Ovary (tissue), 9 donors: ENCODE results near the gene NLRP10. TPM values are rescaled to one million over a fixed set of nuclear protein-coding genes. Genes with fewer than 3 reads are reported as not detected.

Experiments
- DNase-seq, 5 donors: peaks; one replicate each; pipeline ENCODE4 v3.0.0-alpha.2; 2019 to 2020
- H3K27ac ChIP-seq, 2 donors: fragments of 200-600 bp; one replicate each; pipeline versions ENCODE4 v1.5.1 to v1.8.0; 2019 to 2022
- H3K27me3 ChIP-seq: fragments of 200-600 bp; one replicate; pipeline ENCODE4 v1.8.0; 2022
- H3K36me3 ChIP-seq: fragments of 200-600 bp; sonication (generic); one replicate; pipeline ENCODE4 v1.5.1; 2019
- H3K4me1 ChIP-seq: one replicate; pipeline ENCODE4 v1.8.1; 2013; ENCODE audit warnings: mild to moderate bottlenecking, moderate library complexity; ENCODE audit not compliant: insufficient read depth
- H3K4me3 ChIP-seq: fragments of 200-600 bp; sonication (generic); one replicate; pipeline ENCODE4 v1.5.1; 2017
- H3K9me3 ChIP-seq, 2 donors: fragments of 200-600 bp in 1 of 2; sonication (generic) in 1 of 2; one replicate each; pipeline versions ENCODE4 v1.5.1 to v1.8.1; 2013 to 2019; ENCODE audit warnings: mild to moderate bottlenecking in 1 of 2, moderate library complexity in 1 of 2
- EP300 ChIP-seq: sonication (generic); formaldehyde crosslinking; IDR thresholded peaks from one replicate; pipeline ENCODE4 v1.6.1; 2017; ENCODE audit warnings: antibody characterized with exemption
- POLR2A ChIP-seq: fragments of 450-650 bp; IDR thresholded peaks from one replicate; pipeline ENCODE4 v1.6.1; 2017; ENCODE audit warnings: antibody characterized with exemption, mild to moderate bottlenecking, moderate library complexity
- WGBS, 3 donors: extraction: QIAGEN DNeasy Blood & Tissue Kit in 1 of 3; methylation state at CpG; one replicate each; pipeline versions ENCODE4 v1.1.5 to v1.1.7; 2013 to 2017; 5-methylcytosine and 5-hydroxymethylcytosine counted together
- intact Hi-C, 4 donors: fragments of 100-400 bp; cut with DNase I; formaldehyde crosslinking; loops; one replicate each; pipeline versions ENCODE4 v1.11.0 to v1.15.1; 2022 to 2023
- polyA plus RNA-seq, 2 donors: library from polyadenylated mRNA; stranded (reverse); fragments of 200-250 nt in 1 of 2; fragments of 350-450 nt in 1 of 2; fragmentation: Illumina TruSeq in 1 of 2; extraction: RNeasy Lipid Tissue Mini Kit (QIAGEN cat#74804) in 1 of 2; gene quantifications; one replicate each; pipeline ENCODE4 v1.2.3, GENCODE V29; 2013 to 2014
- total RNA-seq, 7 donors: library from RNA; depleted of rRNA in 2 of 7; stranded (reverse); fragments of >200 nt in 2 of 7; fragmentation: NEBNext Ultra II Directional in 3 of 7; extraction: Animal tissue kit (Norgen Biotek cat#: 25700) in 3 of 7; gene quantifications; one replicate each; pipeline versions ENCODE4 v1.1.0 to v1.2.4, GENCODE V29; 2016 to 2023
- TF ChIP-seq, protein P1 (sequence below), 3 donors: fragments of 450-650 bp in 2 of 3; fragments of 200-600 bp in 1 of 3; IDR thresholded peaks; one replicate each; pipeline versions ENCODE4 v1.5.1 to v1.8.0; 2016 to 2022; ENCODE audit warnings: antibody characterized with exemption in 3 of 3, mild to moderate bottlenecking in 1 of 3
- donor health status: DM: no; HTN: no; CAD: no; lungs with moderate emphysema.
- donor health status: DM: no; HTN: no; CAD: no.
- donor health status: Bipolar disorder and iron deficiency.
- donor health status: DM: yes; HTN: yes; CAD: no.
- donor health status: DM: no; HTN: no; CAD: no.
- donor health status: DM: yes; HTN: yes; CAD: no.

NLRP10 gene
- total and polyA plus RNA-seq, 9 donors: not detected

DNA sequence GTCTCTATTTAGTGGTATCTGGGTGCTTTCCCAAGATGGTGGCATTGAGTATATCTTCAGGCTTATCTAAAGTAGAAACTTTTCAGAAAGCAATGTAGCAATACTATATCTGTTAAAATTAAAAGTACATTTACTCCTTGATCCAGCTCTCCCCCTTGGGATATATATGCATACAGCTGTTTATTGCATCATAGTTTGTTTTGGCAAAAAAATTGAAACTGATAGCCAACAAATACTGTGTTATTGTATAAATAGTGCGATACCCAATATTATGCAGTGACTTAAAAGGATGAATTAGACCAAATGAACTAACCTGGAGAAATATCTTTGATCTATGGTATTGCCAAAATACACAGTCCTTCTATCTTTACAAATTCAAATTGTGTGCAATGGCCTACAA, 15.3 kb downstream of the NLRP10 start:
- no peak for TF ChIP-seq POLR2A
- TF ChIP-seq EP300: no peak
- WGBS, 3 donors: 75 to 88% (median 79%) methylated on average over 1 of the region's 1 CpG
- Histone ChIP-seq H3K4me3 (no peak overlapping the region), H3K36me3 (no peaks in the 10 kb centered on the region), H3K27me3 (no peaks in the 10 kb centered on the region), H3K9me3 (no peaks in the 10 kb centered on the region), H3K27ac (no peak overlapping the region), H3K4me1 (no peaks in the 10 kb centered on the region)
- intact Hi-C loops: no loop called here
- no peak for DNase-seq

DNA sequence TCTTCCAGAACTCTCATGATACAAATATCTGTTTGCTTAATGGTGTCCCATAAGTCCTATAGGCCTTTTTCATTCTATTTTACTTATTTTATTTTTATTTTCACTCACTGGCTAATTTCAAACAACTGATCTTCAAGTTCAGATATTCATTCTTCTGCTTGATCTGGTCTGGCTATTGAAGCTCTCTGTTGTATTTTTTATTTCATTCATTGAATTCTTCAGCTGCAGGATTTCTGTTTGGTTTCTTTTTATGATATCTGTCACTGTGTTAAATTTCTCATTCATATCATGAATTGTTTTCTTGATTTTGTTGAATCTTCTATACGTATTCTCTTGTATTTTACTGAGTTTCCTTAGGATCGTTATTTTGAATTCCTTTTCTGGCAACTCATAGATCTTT, 21.1 kb downstream of the NLRP10 start:
- WGBS, 3 donors: 82 to 91% (median 85%) methylated on average over 2 of the region's 2 CpGs
- intact Hi-C loops: no loop called here
- H3K4me3 ChIP-seq: no peak overlapping the region

DNA sequence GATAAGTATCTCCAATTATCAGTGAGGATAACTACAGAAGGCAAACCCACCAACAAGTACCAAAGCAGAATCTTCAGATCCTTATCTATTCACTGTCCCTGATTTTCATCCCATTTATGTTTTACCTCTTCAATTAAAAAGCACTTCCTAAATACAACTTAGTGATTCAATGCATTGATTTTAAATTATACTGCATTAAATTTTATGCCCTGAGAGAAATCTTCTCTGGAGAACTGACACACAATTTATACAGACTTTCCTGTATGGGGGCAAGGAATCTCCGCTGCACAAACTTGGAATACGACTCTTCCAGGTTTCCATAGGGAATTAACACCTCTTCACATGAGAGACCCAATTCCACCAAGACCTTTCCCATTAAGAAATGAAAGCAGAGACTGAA, 23.6 kb downstream of the NLRP10 start, which contains the start of gene OR10A3:
OR10A3 (minus strand) TSS at position 101 of the 400 bp plus-strand sequence. CDS start 2,188 bp downstream, outside the sequence.
- DNase-seq: no peak
- WGBS, 3 donors: 84 to 86% (median 85%) methylated on average over 2 of the region's 2 CpGs
- Histone ChIP-seq H3K9me3 (no peaks in the 10 kb centered on the region), H3K4me1 (no peaks in the 10 kb centered on the region), H3K27me3 (no peaks in the 10 kb centered on the region), H3K27ac (no peak within 1 kb of the TSS), H3K36me3 (no peaks in the 10 kb centered on the region), H3K4me3 (no peak within 1 kb of the TSS)
- TF ChIP-seq EP300: no peak
- TF ChIP-seq, protein P1, sequence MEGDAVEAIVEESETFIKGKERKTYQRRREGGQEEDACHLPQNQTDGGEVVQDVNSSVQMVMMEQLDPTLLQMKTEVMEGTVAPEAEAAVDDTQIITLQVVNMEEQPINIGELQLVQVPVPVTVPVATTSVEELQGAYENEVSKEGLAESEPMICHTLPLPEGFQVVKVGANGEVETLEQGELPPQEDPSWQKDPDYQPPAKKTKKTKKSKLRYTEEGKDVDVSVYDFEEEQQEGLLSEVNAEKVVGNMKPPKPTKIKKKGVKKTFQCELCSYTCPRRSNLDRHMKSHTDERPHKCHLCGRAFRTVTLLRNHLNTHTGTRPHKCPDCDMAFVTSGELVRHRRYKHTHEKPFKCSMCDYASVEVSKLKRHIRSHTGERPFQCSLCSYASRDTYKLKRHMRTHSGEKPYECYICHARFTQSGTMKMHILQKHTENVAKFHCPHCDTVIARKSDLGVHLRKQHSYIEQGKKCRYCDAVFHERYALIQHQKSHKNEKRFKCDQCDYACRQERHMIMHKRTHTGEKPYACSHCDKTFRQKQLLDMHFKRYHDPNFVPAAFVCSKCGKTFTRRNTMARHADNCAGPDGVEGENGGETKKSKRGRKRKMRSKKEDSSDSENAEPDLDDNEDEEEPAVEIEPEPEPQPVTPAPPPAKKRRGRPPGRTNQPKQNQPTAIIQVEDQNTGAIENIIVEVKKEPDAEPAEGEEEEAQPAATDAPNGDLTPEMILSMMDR (IDR thresholded peaks at IDR 0.05): no peak
- TF ChIP-seq POLR2A: no peak
- intact Hi-C loops: no loop called here

More for the DNA sequence above, 21.1 kb downstream of the NLRP10 start:
- no peaks in the 10 kb centered on the region for H3K27me3 ChIP-seq
- DNase-seq: no peak
- H3K9me3 ChIP-seq: no peaks in the 10 kb centered on the region
- no peak overlapping the region for H3K27ac ChIP-seq
- no peak for TF ChIP-seq EP300
- TF ChIP-seq POLR2A: no peak
- TF ChIP-seq, protein P1 (IDR thresholded peaks at IDR 0.05): no peak
- H3K4me1 ChIP-seq: no peaks in the 10 kb centered on the region
- H3K36me3 ChIP-seq: no peaks in the 10 kb centered on the region

- no peaks in the 10 kb centered on the region for H3K27me3 ChIP-seq
- DNase-seq: no peak
- intact Hi-C loops: no loop called here
These were observed 24.1 kb downstream of the NLRP10 start for GRCh38 chr11:7941146-7941545.

GRCh38 chr11:7936615-7937014, 28.6 kb downstream of the NLRP10 start:
- 14 to 66% (median 23%) methylated on average over 1 of the region's 1 CpG for WGBS, 3 donors
- no peak for DNase-seq
- TF ChIP-seq, protein P1 (IDR thresholded peaks at IDR 0.05): no peak
- TF ChIP-seq EP300: no peak
- TF ChIP-seq POLR2A: no peak
- Histone ChIP-seq H3K4me3 (no peak overlapping the region), H3K4me1 (no peaks in the 10 kb centered on the region), H3K9me3 (no peaks in the 10 kb centered on the region), H3K27me3 (no peaks in the 10 kb centered on the region), H3K27ac (no peak overlapping the region), H3K36me3 (no peaks in the 10 kb centered on the region)
- intact Hi-C loops: no loop called here

More at GRCh38 chr11:7941146-7941545, 24.1 kb downstream of the NLRP10 start:
- no peak overlapping the region for H3K27ac ChIP-seq
- no peak overlapping the region for H3K4me3 ChIP-seq
- H3K9me3 ChIP-seq: no peaks in the 10 kb centered on the region
- no peaks in the 10 kb centered on the region for H3K4me1 ChIP-seq
- TF ChIP-seq POLR2A: no peak
- TF ChIP-seq EP300: no peak
- WGBS, 3 donors: 38 to 71% (median 53%) methylated on average over 5 of the region's 5 CpGs
- no peaks in the 10 kb centered on the region for H3K36me3 ChIP-seq
